HG02623 (cell line): ENCODE results near the gene ADARB2.
"Not testable (repeated sequence)": the region's sequence is repeated elsewhere in the genome, so short reads cannot be mapped to it uniquely, and the experiment has no call there.

Source experiments
- ATAC-seq: cut with Tn5 transposase; IDR thresholded peaks from one replicate; pipeline ENCODE4 v1.9.1; 2021; ENCODE audit warnings: moderate library complexity; ENCODE audit not compliant: unreplicated experiment

Gene ADARB2

DNA sequence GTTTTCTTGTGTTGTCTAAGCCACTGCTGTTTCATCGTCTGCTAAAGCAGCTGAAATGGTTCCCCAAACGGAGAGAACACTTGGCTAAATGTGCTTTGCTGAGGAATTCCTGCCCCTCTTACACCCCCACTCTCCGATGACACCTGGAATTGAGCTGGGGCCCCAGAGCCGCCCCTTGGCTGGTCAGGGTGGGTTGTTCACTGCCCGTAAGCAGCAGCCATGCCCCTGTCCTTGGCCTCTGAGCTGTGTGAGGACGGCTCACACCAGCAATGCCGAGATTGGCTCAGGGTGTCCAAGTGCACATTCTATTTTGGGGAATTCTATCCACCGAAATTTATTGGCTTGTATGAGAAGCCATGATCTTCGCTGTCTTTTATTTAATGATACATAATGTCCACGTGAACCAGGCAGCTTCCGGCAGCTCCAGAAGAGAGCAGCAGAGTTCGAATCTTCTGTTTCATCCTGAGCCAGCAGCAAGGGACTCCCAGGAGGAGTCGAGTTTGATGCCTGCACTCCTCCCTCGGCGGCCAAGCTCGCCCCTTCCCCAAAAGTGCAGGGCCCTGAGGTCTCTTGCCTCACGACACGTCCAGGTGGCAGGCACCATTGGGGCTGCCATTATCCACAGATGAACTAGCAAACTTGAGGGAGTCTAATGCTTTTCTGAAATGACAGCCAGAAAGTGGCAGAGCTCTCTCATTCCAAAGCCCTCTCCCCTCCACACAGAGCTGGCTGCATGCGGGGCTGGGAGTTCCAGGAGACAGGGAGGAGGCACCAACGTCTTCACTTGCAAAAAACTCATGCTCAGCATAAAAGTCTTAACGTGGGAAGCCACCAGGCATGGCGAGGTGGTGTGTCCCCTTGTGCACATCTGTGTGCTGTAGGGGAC lies 567.1 kb downstream of the ADARB2 start:
- no peak for ATAC-seq

GRCh38 chr10:1169186-1169885 lies 568.0 kb downstream of the ADARB2 start:
- ATAC-seq: no peak

DNA sequence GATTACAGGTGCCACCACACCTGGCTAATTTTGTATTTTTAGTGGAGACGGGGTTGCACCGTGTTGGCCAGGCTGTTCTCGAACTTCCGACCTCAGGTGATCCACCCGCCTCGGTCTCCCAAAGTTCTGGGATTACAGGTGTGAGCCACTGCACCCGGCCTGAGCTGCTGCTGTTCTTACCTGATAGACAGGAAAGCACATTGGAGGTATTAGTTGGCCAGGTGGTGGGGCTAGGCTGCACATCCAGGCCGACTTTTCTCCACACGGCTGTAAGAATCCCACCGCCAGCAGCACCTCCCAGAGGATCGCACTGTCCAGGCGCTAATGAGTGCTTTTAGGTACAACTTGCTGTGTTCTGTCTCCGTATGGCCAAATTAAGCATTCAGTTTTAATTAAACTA lies 568.6 kb downstream of the ADARB2 start:
- ATAC-seq: no peak

- no peak for ATAC-seq
These were observed 570.5 kb downstream of the ADARB2 start for GRCh38 chr10:1166828-1167275.

- no peak for ATAC-seq
These were observed 571.1 kb downstream of the ADARB2 start for GRCh38 chr10:1166101-1166827.

DNA sequence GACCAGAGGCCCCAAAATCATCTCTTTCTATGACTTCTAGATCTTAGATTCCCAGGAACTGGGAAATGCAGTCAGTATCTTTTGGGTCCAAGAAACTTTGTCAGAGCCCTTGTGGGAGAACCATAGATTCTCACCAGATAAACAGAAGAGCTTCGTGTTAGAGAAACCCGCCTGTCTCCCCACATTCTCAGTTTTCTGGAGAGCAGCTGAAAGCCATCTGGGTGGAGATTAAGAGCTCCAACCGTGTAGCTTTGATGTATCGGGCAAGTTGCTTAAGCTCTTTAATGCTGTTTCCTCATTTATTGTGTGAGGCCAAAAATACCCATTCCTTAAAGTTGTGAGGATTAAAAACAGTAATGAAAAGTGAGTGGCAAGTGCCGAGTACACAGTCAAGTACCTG lies 573.5 kb downstream of the ADARB2 start:
- no peak for ATAC-seq

DNA sequence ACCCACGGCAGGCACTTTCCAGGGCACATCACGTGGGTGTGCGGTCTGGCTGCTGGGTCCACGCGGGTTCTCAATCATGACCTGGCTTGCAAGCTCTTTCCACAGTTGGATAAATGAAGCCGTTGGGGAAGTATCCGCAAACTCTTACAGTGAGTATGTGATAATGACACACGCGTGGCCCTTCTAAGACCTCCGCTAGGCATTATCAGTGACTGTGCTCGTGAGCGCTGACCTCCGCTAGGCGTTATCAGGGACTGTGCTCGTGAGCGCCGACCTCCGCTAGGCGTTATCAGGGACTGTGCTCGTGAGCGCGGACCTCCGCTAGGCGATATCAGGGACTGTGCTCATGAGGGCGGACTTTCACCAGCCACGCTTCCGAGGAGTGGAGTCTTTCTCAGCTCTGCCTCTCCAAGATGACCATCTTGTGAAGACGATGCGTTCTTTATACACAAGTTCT lies 574.1 kb downstream of the ADARB2 start:
- ATAC-seq: no peak

- ATAC-seq: no peak
These were observed 574.7 kb downstream of the ADARB2 start for GRCh38 chr10:1162481-1163203.

- not testable (repeated sequence) for ATAC-seq
These were observed 576.0 kb downstream of the ADARB2 start for GRCh38 chr10:1161315-1161673.

DNA sequence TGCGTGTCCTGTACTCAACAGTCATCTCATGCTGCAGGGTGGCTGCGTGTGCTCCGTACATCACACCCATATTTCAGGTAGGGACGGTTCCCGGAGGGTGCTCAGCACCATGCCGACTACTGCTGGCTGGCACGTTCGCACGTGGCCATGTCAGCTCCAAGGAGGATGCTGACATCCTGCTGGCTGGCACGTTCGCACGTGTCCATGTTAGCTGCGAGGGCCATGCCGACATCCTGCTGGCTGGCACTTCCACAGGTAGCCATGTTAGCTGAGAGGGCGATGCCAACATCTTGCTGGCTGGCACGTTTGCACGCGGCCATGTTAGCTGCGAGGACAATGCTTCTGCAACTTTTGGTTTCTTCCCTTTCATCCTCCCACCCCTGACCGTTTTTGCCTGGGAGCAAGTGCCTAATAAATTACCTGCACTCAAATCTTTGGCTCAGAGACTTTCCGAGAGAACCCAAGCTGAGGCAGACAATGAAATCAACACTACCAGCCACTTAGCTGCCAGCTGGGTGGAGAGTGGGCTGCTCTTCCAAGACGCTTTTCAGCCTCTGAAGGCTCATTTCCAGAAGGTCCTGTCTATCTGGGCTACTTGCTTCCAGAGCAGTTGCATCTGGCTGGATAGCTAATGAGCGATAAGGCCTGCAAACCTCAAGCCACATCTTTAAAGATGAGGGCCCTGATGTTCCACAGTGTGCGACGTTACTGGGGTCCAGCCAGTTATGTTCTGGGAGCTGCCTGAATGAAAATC lies 576.6 kb downstream of the ADARB2 start:
- no peak for ATAC-seq

GRCh38 chr10:1159131-1160061 lies 577.9 kb downstream of the ADARB2 start:
- ATAC-seq: no peak

GRCh38 chr10:1158536-1158935 lies 578.8 kb downstream of the ADARB2 start:
- ATAC-seq: not testable (repeated sequence)

DNA sequence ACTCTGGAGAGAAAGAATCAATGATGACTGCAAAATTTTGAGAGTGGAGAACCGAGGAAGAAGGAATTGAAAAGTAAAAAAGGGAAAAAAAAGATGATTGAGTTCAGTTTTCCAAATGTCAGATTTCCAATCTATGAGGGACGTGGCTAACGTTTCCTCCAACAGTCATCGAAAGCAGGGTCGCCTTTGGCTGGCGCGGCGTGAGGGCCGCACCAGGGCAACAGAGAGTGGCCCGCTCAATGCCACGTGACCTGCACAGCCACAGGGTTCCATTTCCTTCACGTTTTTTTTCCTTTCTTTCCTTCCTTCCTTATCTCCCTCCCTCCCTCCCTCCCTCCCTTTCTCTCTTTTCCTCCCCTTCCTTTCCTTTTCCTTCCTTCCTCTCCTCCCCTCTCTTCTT lies 579.3 kb downstream of the ADARB2 start:
- no peak for ATAC-seq

GRCh38 chr10:1157615-1157933 lies 579.8 kb downstream of the ADARB2 start:
- ATAC-seq: no peak

GRCh38 chr10:1156921-1157614 lies 580.3 kb downstream of the ADARB2 start:
- ATAC-seq: no peak

DNA sequence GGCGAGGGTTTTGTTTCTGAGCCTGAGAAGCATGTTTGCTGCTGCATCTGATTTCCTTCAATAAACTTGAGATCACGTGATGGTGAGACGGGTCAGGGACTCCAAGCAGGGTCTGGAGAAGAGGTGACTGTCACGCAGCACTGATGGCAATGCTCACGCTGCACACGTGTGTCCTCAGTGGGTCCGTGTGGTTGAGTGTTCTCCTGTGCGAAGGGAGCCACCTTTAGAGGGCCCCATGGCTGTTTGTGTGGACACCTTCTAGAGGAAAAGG lies 580.8 kb downstream of the ADARB2 start:
- no peak for ATAC-seq

- ATAC-seq: no peak
These were observed 581.3 kb downstream of the ADARB2 start for GRCh38 chr10:1155791-1156615.
